Nephron (organoid): ENCODE results near the gene OAS1.
"Not testable (repeated sequence)": the region's sequence is repeated elsewhere in the genome, so short reads cannot be mapped to it uniquely, and the experiment has no call there.

Source experiments
- H3K27ac Mint-ChIP-seq, 3 experiments: 2 replicates each; pipeline ENCODE4 v1.8.0; 2020; ENCODE audit warnings: mixed read lengths in 3 of 3, mild to moderate bottlenecking in 2 of 3, moderate library complexity in 1 of 3
- H3K27me3 Mint-ChIP-seq: 2 replicates; pipeline ENCODE4 v1.8.0; 2021; ENCODE audit warnings: low read depth, mild to moderate bottlenecking, moderate library complexity, mixed read lengths
- H3K36me3 Mint-ChIP-seq: 2 replicates; pipeline ENCODE4 v1.8.0; 2020; ENCODE audit warnings: low read depth, mixed read lengths
- H3K4me1 Mint-ChIP-seq: 2 replicates; pipeline ENCODE4 v1.8.0; 2020; ENCODE audit warnings: mixed read lengths
- H3K4me3 Mint-ChIP-seq, 3 experiments: 2 replicates each; pipeline ENCODE4 v1.8.0; 2020; ENCODE audit warnings: mild to moderate bottlenecking in 3 of 3, mixed read lengths in 3 of 3, moderate library complexity in 2 of 3
- H3K9me3 Mint-ChIP-seq: 2 replicates; pipeline ENCODE4 v1.8.0; 2020; ENCODE audit warnings: mixed read lengths
- CTCF ChIP-seq, 3 experiments: fragments of 200-600 bp; sonication (generic); IDR thresholded peaks; one replicate each; pipeline ENCODE4 v1.5.0; 2021; ENCODE audit warnings: antibody characterized with exemption in 3 of 3; ENCODE audit not compliant: unreplicated experiment in 3 of 3

OAS1 gene

GRCh38 chr12:112946236-112947000 is 39.7 kb downstream of the OAS1 start:
- Mint-ChIP-seq H3K36me3 (no peaks in the 10 kb centered on the region), H3K4me1 (no peaks in the 10 kb centered on the region), H3K4me3 (no peak overlapping the region), H3K27me3 (peaks cover 11% of the 10 kb centered on the region), H3K27ac (no peak overlapping the region), H3K9me3 (no peaks in the 10 kb centered on the region)
- no peak for TF ChIP-seq CTCF (IDR thresholded peaks at IDR 0.05; ENCODE audit: unreplicated experiment in 3 of 3)

- no peak for TF ChIP-seq CTCF (IDR thresholded peaks at IDR 0.05; ENCODE audit: unreplicated experiment in 3 of 3)
- peaks cover 11% of the 10 kb centered on the region for H3K27me3 Mint-ChIP-seq
- H3K36me3 Mint-ChIP-seq: no peaks in the 10 kb centered on the region
- no peaks in the 10 kb centered on the region for H3K4me1 Mint-ChIP-seq
- no peaks in the 10 kb centered on the region for H3K9me3 Mint-ChIP-seq
- H3K27ac Mint-ChIP-seq: no peak overlapping the region
- no peak overlapping the region for H3K4me3 Mint-ChIP-seq
These were observed 40.6 kb downstream of the OAS1 start for GRCh38 chr12:112947314-112947713.

GRCh38 chr12:112947761-112948160 is 41.0 kb downstream of the OAS1 start:
- Mint-ChIP-seq H3K9me3 (peaks cover 3% of the 10 kb centered on the region), H3K36me3 (no peaks in the 10 kb centered on the region), H3K4me1 (no peaks in the 10 kb centered on the region), H3K27me3 (peaks cover 11% of the 10 kb centered on the region), H3K4me3 (no peak overlapping the region), H3K27ac (no peak overlapping the region)
- no peak for TF ChIP-seq CTCF (IDR thresholded peaks at IDR 0.05; ENCODE audit: unreplicated experiment in 3 of 3)

GRCh38 chr12:112948806-112949205 is 42.0 kb downstream of the OAS1 start:
- no peak overlapping the region for H3K27ac Mint-ChIP-seq
- no peak for TF ChIP-seq CTCF (IDR thresholded peaks at IDR 0.05; ENCODE audit: unreplicated experiment in 3 of 3)

GRCh38 chr12:112950701-112951100 is 43.9 kb downstream of the OAS1 start:
- Mint-ChIP-seq H3K27me3 (peaks cover 17% of the 10 kb centered on the region), H3K36me3 (no peaks in the 10 kb centered on the region)
- no peak for TF ChIP-seq CTCF (IDR thresholded peaks at IDR 0.05; ENCODE audit: unreplicated experiment in 3 of 3)

More at GRCh38 chr12:112948806-112949205, 42.0 kb downstream of the OAS1 start:
- Mint-ChIP-seq H3K4me1 (no peaks in the 10 kb centered on the region), H3K36me3 (no peaks in the 10 kb centered on the region), H3K27me3 (peaks cover 11% of the 10 kb centered on the region), H3K9me3 (peaks cover 3% of the 10 kb centered on the region), H3K4me3 (no peak overlapping the region)

GRCh38 chr12:112957125-112957524 is 50.4 kb downstream of the OAS1 start:
- H3K4me3 Mint-ChIP-seq, H3K36me3 Mint-ChIP-seq: not testable (repeated sequence)
- peaks cover 13% of the 10 kb centered on the region for H3K27me3 Mint-ChIP-seq

More at GRCh38 chr12:112950701-112951100, 43.9 kb downstream of the OAS1 start:
- H3K27ac Mint-ChIP-seq: no peak overlapping the region
- no peaks in the 10 kb centered on the region for H3K4me1 Mint-ChIP-seq
- H3K4me3 Mint-ChIP-seq: no peak overlapping the region
- peaks cover 8% of the 10 kb centered on the region for H3K9me3 Mint-ChIP-seq

More at GRCh38 chr12:112957125-112957524, 50.4 kb downstream of the OAS1 start:
- H3K9me3 Mint-ChIP-seq: peaks cover 28% of the 10 kb centered on the region
- not testable (repeated sequence) for H3K4me1 Mint-ChIP-seq, H3K27ac Mint-ChIP-seq
